GM12873 (cell line): ENCODE results near the gene HOXB1.

Experiments
- CTCF ChIP-seq: IDR thresholded peaks from 2 replicates; pipeline ENCODE4 v1.5.1; 2012; ENCODE audit warnings: low read depth, mild to moderate bottlenecking, moderate library complexity, low read length, control low read depth; ENCODE audit not compliant: insufficient read depth; ENCODE audit errors: missing control alignments

HOXB1 gene

GRCh38 chr17:48576479-48577309 lies 45.9 kb upstream of the HOXB1 start:
- TF ChIP-seq CTCF, result no peak

- no peak for TF ChIP-seq CTCF
Measured at GRCh38 chr17:48575673-48576478, 45.1 kb upstream of the HOXB1 start.

GRCh38 chr17:48575066-48575582 lies 44.3 kb upstream of the HOXB1 start:
- no peak for TF ChIP-seq CTCF

- TF ChIP-seq CTCF, result no peak
Measured at GRCh38 chr17:48574505-48575065, 43.8 kb upstream of the HOXB1 start.

GRCh38 chr17:48571826-48572417 lies 41.1 kb upstream of the HOXB1 start:
- TF ChIP-seq CTCF, result no peak

- TF ChIP-seq CTCF, result no peak
Measured at GRCh38 chr17:48571024-48571818, 40.4 kb upstream of the HOXB1 start.
